ENCODE measurements around the gene PTPRK. TPM values are rescaled to one million over a fixed set of nuclear protein-coding genes. Genes with fewer than 3 reads are reported as not detected.

The PTPRK gene
- total and polyA plus RNA-seq, 5 donors: 9.6 to 45.7 (median 42.7) TPM

GRCh38 chr6:128036808-128037570, 483.4 kb downstream of the PTPRK start:
- H3K4me1 ChIP-seq (ENCODE audit: control insufficient read depth, insufficient read depth, low read length): peaks cover 2% of the 10 kb centered on the region
- no peaks in the 10 kb centered on the region for H3K27me3 ChIP-seq (ENCODE audit: control insufficient read depth, insufficient read depth)
- ATAC-seq (no peak), DNase-seq (no peak)
- no peak overlapping the region for H3K4me3 ChIP-seq (ENCODE audit: low read length)
- WGBS: 84% methylated on average over 7 of the region's 7 CpGs
- H3K9me3 ChIP-seq (ENCODE audit: control insufficient read depth, low read length): no peaks in the 10 kb centered on the region
- intact Hi-C loops (cut with DNase I): no loop called here
- no peak overlapping the region for H3K27ac ChIP-seq (ENCODE audit: low read length)

GRCh38 chr6:128033156-128033555, 487.2 kb downstream of the PTPRK start:
- intact Hi-C loops (cut with DNase I): no loop called here
- H3K4me3 ChIP-seq (ENCODE audit: low read length): no peak overlapping the region
- WGBS: 77% methylated on average over 2 of the region's 2 CpGs
- peaks cover 2% of the 10 kb centered on the region for H3K4me1 ChIP-seq (ENCODE audit: control insufficient read depth, insufficient read depth, low read length)
- no peak for DNase-seq
- H3K27ac ChIP-seq (ENCODE audit: low read length): no peak overlapping the region
- ATAC-seq: no peak
- no peaks in the 10 kb centered on the region for H3K9me3 ChIP-seq (ENCODE audit: control insufficient read depth, low read length)
- no peaks in the 10 kb centered on the region for H3K27me3 ChIP-seq (ENCODE audit: control insufficient read depth, insufficient read depth)

GRCh38 chr6:128032042-128032441, 488.4 kb downstream of the PTPRK start:
- WGBS: 82% methylated on average over 6 of the region's 6 CpGs
- ATAC-seq (no peak), DNase-seq (no peak)
- H3K4me1 ChIP-seq (ENCODE audit: control insufficient read depth, insufficient read depth, low read length): peaks cover 2% of the 10 kb centered on the region
- H3K9me3 ChIP-seq (ENCODE audit: control insufficient read depth, low read length): no peaks in the 10 kb centered on the region
- no peak overlapping the region for H3K27ac ChIP-seq (ENCODE audit: low read length)
- H3K4me3 ChIP-seq (ENCODE audit: low read length): no peak overlapping the region
- H3K27me3 ChIP-seq (ENCODE audit: control insufficient read depth, insufficient read depth): no peaks in the 10 kb centered on the region
- intact Hi-C loops (cut with DNase I): no loop called here

GRCh38 chr6:128029826-128030225, 490.6 kb downstream of the PTPRK start:
- no peaks in the 10 kb centered on the region for H3K27me3 ChIP-seq (ENCODE audit: control insufficient read depth, insufficient read depth)
- no peak for ATAC-seq
- DNase-seq: no peak
- intact Hi-C loops (cut with DNase I): no loop called here
- no peak overlapping the region for H3K4me3 ChIP-seq (ENCODE audit: low read length)
- peaks cover 2% of the 10 kb centered on the region for H3K4me1 ChIP-seq (ENCODE audit: control insufficient read depth, insufficient read depth, low read length)
- H3K9me3 ChIP-seq (ENCODE audit: control insufficient read depth, low read length): no peaks in the 10 kb centered on the region
- WGBS: 91% methylated on average over 1 of the region's 1 CpG
- H3K27ac ChIP-seq (ENCODE audit: low read length): no peak overlapping the region

- Histone ChIP-seq H3K27ac (ENCODE audit: low read length) (no peak overlapping the region), H3K4me3 (ENCODE audit: low read length) (no peak overlapping the region), H3K4me1 (ENCODE audit: control insufficient read depth, insufficient read depth, low read length) (peaks cover 2% of the 10 kb centered on the region), H3K9me3 (ENCODE audit: control insufficient read depth, low read length) (no peaks in the 10 kb centered on the region), H3K27me3 (ENCODE audit: control insufficient read depth, insufficient read depth) (no peaks in the 10 kb centered on the region)
- DNase-seq (no peak), ATAC-seq (no peak)
- intact Hi-C loops (cut with DNase I): no loop called here
Measured at GRCh38 chr6:128028183-128028582, 492.2 kb downstream of the PTPRK start.

- H3K4me3 ChIP-seq (ENCODE audit: low read length): no peak overlapping the region
- H3K27ac ChIP-seq (ENCODE audit: low read length): no peak overlapping the region
- no peak for ATAC-seq
- no peaks in the 10 kb centered on the region for H3K9me3 ChIP-seq (ENCODE audit: control insufficient read depth, low read length)
- H3K4me1 ChIP-seq (ENCODE audit: control insufficient read depth, insufficient read depth, low read length): peaks cover 2% of the 10 kb centered on the region
- no peaks in the 10 kb centered on the region for H3K27me3 ChIP-seq (ENCODE audit: control insufficient read depth, insufficient read depth)
- intact Hi-C loops (cut with DNase I): no loop called here
- 71% methylated on average over 1 of the region's 1 CpG for WGBS
- no peak for DNase-seq
Measured at GRCh38 chr6:128025478-128025877, 494.9 kb downstream of the PTPRK start.

- intact Hi-C loops (cut with DNase I): no loop called here
- Histone ChIP-seq H3K4me3 (ENCODE audit: low read length) (no peak overlapping the region), H3K9me3 (ENCODE audit: control insufficient read depth, low read length) (no peaks in the 10 kb centered on the region), H3K27me3 (ENCODE audit: control insufficient read depth, insufficient read depth) (no peaks in the 10 kb centered on the region), H3K4me1 (ENCODE audit: control insufficient read depth, insufficient read depth, low read length) (peaks cover 2% of the 10 kb centered on the region), H3K27ac (ENCODE audit: low read length) (no peak overlapping the region)
- WGBS: 80% methylated on average over 1 of the region's 1 CpG
- DNase-seq (no peak), ATAC-seq (no peak)
Measured at GRCh38 chr6:128024969-128025368, 495.4 kb downstream of the PTPRK start.

GRCh38 chr6:128024046-128024445, 496.4 kb downstream of the PTPRK start:
- peaks cover 2% of the 10 kb centered on the region for H3K4me1 ChIP-seq (ENCODE audit: control insufficient read depth, insufficient read depth, low read length)
- H3K4me3 ChIP-seq (ENCODE audit: low read length): no peak overlapping the region
- intact Hi-C loops (cut with DNase I): no loop called here
- 89% methylated on average over 1 of the region's 1 CpG for whole genome bisulfite sequencing
- no peak for DNase-seq
- no peak overlapping the region for H3K27ac ChIP-seq (ENCODE audit: low read length)
- ATAC-seq: no peak
- no peaks in the 10 kb centered on the region for H3K27me3 ChIP-seq (ENCODE audit: control insufficient read depth, insufficient read depth)
- no peaks in the 10 kb centered on the region for H3K9me3 ChIP-seq (ENCODE audit: control insufficient read depth, low read length)

- no peak overlapping the region for H3K4me3 ChIP-seq (ENCODE audit: low read length)
- no peaks in the 10 kb centered on the region for H3K27me3 ChIP-seq (ENCODE audit: control insufficient read depth, insufficient read depth)
- 91% methylated on average over 2 of the region's 2 CpGs for WGBS
- H3K4me1 ChIP-seq (ENCODE audit: control insufficient read depth, insufficient read depth, low read length): no peaks in the 10 kb centered on the region
- H3K9me3 ChIP-seq (ENCODE audit: control insufficient read depth, low read length): no peaks in the 10 kb centered on the region
- H3K27ac ChIP-seq (ENCODE audit: low read length): no peak overlapping the region
- DNase-seq (no peak), ATAC-seq (no peak)
- intact Hi-C loops (cut with DNase I): no loop called here
Measured at GRCh38 chr6:128018821-128019220, 501.6 kb downstream of the PTPRK start.

- no peak for ATAC-seq
- intact Hi-C loops (cut with DNase I): no loop called here
- H3K27ac ChIP-seq (ENCODE audit: low read length): no peak overlapping the region
- no peaks in the 10 kb centered on the region for H3K4me1 ChIP-seq (ENCODE audit: control insufficient read depth, insufficient read depth, low read length)
- H3K9me3 ChIP-seq (ENCODE audit: control insufficient read depth, low read length): no peaks in the 10 kb centered on the region
- no peak overlapping the region for H3K4me3 ChIP-seq (ENCODE audit: low read length)
- no peak for DNase-seq
- no peaks in the 10 kb centered on the region for H3K27me3 ChIP-seq (ENCODE audit: control insufficient read depth, insufficient read depth)
Measured at GRCh38 chr6:128017288-128017687, 503.1 kb downstream of the PTPRK start.

- DNase-seq (no peak), ATAC-seq (no peak)
- Histone ChIP-seq H3K27ac (ENCODE audit: low read length) (no peak overlapping the region), H3K4me1 (ENCODE audit: control insufficient read depth, insufficient read depth, low read length) (no peaks in the 10 kb centered on the region), H3K4me3 (ENCODE audit: low read length) (no peak overlapping the region), H3K9me3 (ENCODE audit: control insufficient read depth, low read length) (no peaks in the 10 kb centered on the region), H3K27me3 (ENCODE audit: control insufficient read depth, insufficient read depth) (no peaks in the 10 kb centered on the region)
- intact Hi-C loops (cut with DNase I): no loop called here
- WGBS: 86% methylated on average over 1 of the region's 1 CpG
Measured at GRCh38 chr6:128007658-128008057, 512.7 kb downstream of the PTPRK start.

GRCh38 chr6:128005009-128005408, 515.4 kb downstream of the PTPRK start:
- WGBS: 85% methylated on average over 5 of the region's 5 CpGs
- H3K9me3 ChIP-seq (ENCODE audit: control insufficient read depth, low read length): no peaks in the 10 kb centered on the region
- DNase-seq (no peak), ATAC-seq (no peak)
- H3K4me1 ChIP-seq (ENCODE audit: control insufficient read depth, insufficient read depth, low read length): no peaks in the 10 kb centered on the region
- no peaks in the 10 kb centered on the region for H3K27me3 ChIP-seq (ENCODE audit: control insufficient read depth, insufficient read depth)
- intact Hi-C loops (cut with DNase I): no loop called here
- no peak overlapping the region for H3K27ac ChIP-seq (ENCODE audit: low read length)
- H3K4me3 ChIP-seq (ENCODE audit: low read length): no peak overlapping the region
